HK-2 (cell line): ENCODE data around the gene RPS21.
A peak's percentile ranks its signal among the peaks of the same experiment; 100 is the strongest.

Source experiments
- DNase-seq: peaks from one replicate; pipeline ENCODE4 v3.0.0-alpha.2; 2018; ENCODE audit not compliant: unreplicated experiment

The RPS21 gene

GRCh38 chr20:62378215-62378614 lies 8.7 kb upstream of the RPS21 start:
- DNase-seq, result no peak

GRCh38 chr20:62381202-62381797 lies 5.6 kb upstream of the RPS21 start:
- peak; percentile 77 for DNase-seq

GRCh38 chr20:62381842-62382241 lies 5.1 kb upstream of the RPS21 start:
- DNase-seq, result no peak

- DNase-seq, result peak; percentile 87
Observed at GRCh38 chr20:62382306-62383198, 4.4 kb upstream of the RPS21 start.

- no peak for DNase-seq
Observed at GRCh38 chr20:62387219-62387913, 463 bp downstream of the RPS21 start.

GRCh38 chr20:62387933-62388635 lies 1.2 kb downstream of the RPS21 start:
- no peak for DNase-seq

- DNase-seq, result no peak
Observed at GRCh38 chr20:62388839-62389600, 2.1 kb downstream of the RPS21 start.

GRCh38 chr20:62389601-62390087 lies 2.7 kb downstream of the RPS21 start:
- no peak for DNase-seq

- no peak for DNase-seq
Observed at GRCh38 chr20:62390317-62391164, 3.6 kb downstream of the RPS21 start.

- DNase-seq, result no peak
Observed at GRCh38 chr20:62391165-62392076, 4.5 kb downstream of the RPS21 start.

- no peak for DNase-seq
Observed at GRCh38 chr20:62392077-62392418, 5.1 kb downstream of the RPS21 start.

- DNase-seq, result no peak
Observed at GRCh38 chr20:62392621-62393334, 5.9 kb downstream of the RPS21 start.

- DNase-seq, result no peak
Observed at GRCh38 chr20:62393335-62393665, 6.4 kb downstream of the RPS21 start.

GRCh38 chr20:62393830-62394229 lies 6.9 kb downstream of the RPS21 start:
- no peak for DNase-seq

- no peak for DNase-seq
Observed at GRCh38 chr20:62394248-62395245, 7.6 kb downstream of the RPS21 start.

- DNase-seq, result no peak
Observed at GRCh38 chr20:62395311-62396242, 8.7 kb downstream of the RPS21 start.
